IMR-90 (cell line): ENCODE measurements around the gene CYTH1. TPM values are rescaled to one million over a fixed set of nuclear protein-coding genes. Genes with fewer than 3 reads are reported as not detected.

Source experiments
- ATAC-seq: fragments of 200-7000 bp; cut with Tn5 transposase; 2 replicates; pipeline ENCODE4 v1.9.1; 2020; ENCODE audit warnings: low read depth, mild to moderate bottlenecking, moderate library complexity
- BruUV-seq: library from RNA; stranded (reverse); fragments of 400-500 nt; replicated peaks from 2 replicates; lab custom pipeline; 2021; lab: Mats Ljungman, UMichigan
- CTCF ChIA-PET: fragments of 300-600 bp; formaldehyde crosslinking; extraction: SDS; loops from one replicate; lab custom pipeline; 2021; ENCODE audit warnings: antibody characterized with exemption; lab: Yijun Ruan, JAX
- POLR2A ChIA-PET: fragments of 300-600 bp; sonication (Branson Sonifier 250); formaldehyde crosslinking; loops from one replicate; lab custom pipeline; 2022; ENCODE audit warnings: antibody characterized with exemption; ENCODE audit not compliant: unreplicated experiment; lab: Charles Lee
- DNase-seq: peaks from one replicate; pipeline ENCODE4 v3.0.0; 2013
- H2AFZ ChIP-seq: replicated peaks from 2 replicates; pipeline ENCODE3; 2013; ENCODE audit warnings: low read length, mild to moderate bottlenecking; ENCODE audit not compliant: poor library complexity
- H2AK5ac ChIP-seq: 2 replicates; pipeline ENCODE4 v1.6.1; 2013; ENCODE audit warnings: low read depth, low read length, inconsistent platforms
- H2AK9ac ChIP-seq: replicated peaks from 2 replicates; pipeline ENCODE3; 2013; ENCODE audit warnings: mild to moderate bottlenecking, low read depth, low read length, moderate library complexity; ENCODE audit not compliant: poor library complexity
- H2BK120ac ChIP-seq: 2 replicates; pipeline ENCODE4 v1.6.1; 2013; ENCODE audit warnings: low read depth, low read length, inconsistent platforms
- H2BK15ac ChIP-seq: 3 replicates; pipeline ENCODE4 v1.6.1; 2013; ENCODE audit warnings: low read depth, low read length, inconsistent platforms
- H2BK20ac ChIP-seq: 2 replicates; pipeline ENCODE4 v1.6.1; 2013; ENCODE audit warnings: low read depth, mild to moderate bottlenecking, inconsistent platforms, low read length, moderate library complexity
- H2BK5ac ChIP-seq: 2 replicates; pipeline ENCODE4 v1.6.1; 2013; ENCODE audit warnings: mild to moderate bottlenecking, low read depth, low read length, inconsistent platforms; ENCODE audit not compliant: poor library complexity, severe bottlenecking
- H3K14ac ChIP-seq: replicated peaks from 2 replicates; pipeline ENCODE4 v1.6.1; 2013; ENCODE audit warnings: low read depth, low read length, inconsistent platforms
- H3K18ac ChIP-seq: 2 replicates; pipeline ENCODE4 v1.6.1; 2013; ENCODE audit warnings: low read depth, low read length, control low read depth
- H3K23ac ChIP-seq: 2 replicates; pipeline ENCODE4 v1.6.1; 2013; ENCODE audit warnings: low read depth, low read length, inconsistent platforms
- H3K27ac ChIP-seq: 2 replicates; pipeline ENCODE4 v1.5.1; 2013; ENCODE audit warnings: mild to moderate bottlenecking, control low read depth, low read length; ENCODE audit not compliant: insufficient read depth
- H3K27me3 ChIP-seq: 2 replicates; pipeline ENCODE4 v1.6.1; 2013; ENCODE audit warnings: low read length; ENCODE audit not compliant: control insufficient read depth, insufficient read depth
- H3K36me3 ChIP-seq: 2 replicates; pipeline ENCODE4 v1.6.1; 2013; ENCODE audit warnings: low read length, mixed read lengths; ENCODE audit not compliant: control insufficient read depth, insufficient read depth
- H3K4ac ChIP-seq: 2 replicates; pipeline ENCODE4 v1.6.1; 2013; ENCODE audit warnings: low read depth, low read length, inconsistent platforms
- H3K4me1 ChIP-seq: 2 replicates; pipeline ENCODE4 v1.6.1; 2013; ENCODE audit warnings: low read length, mixed read lengths; ENCODE audit not compliant: control insufficient read depth, insufficient read depth
- H3K4me2 ChIP-seq: 2 replicates; pipeline ENCODE4 v1.6.1; 2013; ENCODE audit warnings: low read depth, mild to moderate bottlenecking, control low read depth, low read length, moderate library complexity
- H3K4me3 ChIP-seq: 2 replicates; pipeline ENCODE4 v1.5.1; 2013; ENCODE audit warnings: low read depth, mild to moderate bottlenecking, control low read depth, low read length, moderate library complexity; ENCODE audit not compliant: insufficient read depth
- H3K56ac ChIP-seq: 2 replicates; pipeline ENCODE4 v1.6.1; 2013; ENCODE audit warnings: low read length, inconsistent platforms; ENCODE audit not compliant: insufficient read depth; ENCODE audit errors: extremely low read depth
- H3K79me1 ChIP-seq, 2 experiments: 2 replicates each; pipeline ENCODE4 v1.6.1; 2013; ENCODE audit warnings: low read length in 2 of 2, inconsistent platforms in 1 of 2, low read depth in 1 of 2
- H3K9ac ChIP-seq: 2 replicates; pipeline ENCODE4 v1.6.1; 2013; ENCODE audit warnings: low read depth, low read length, control low read depth
- H3K9me1 ChIP-seq: 2 replicates; pipeline ENCODE4 v1.6.1; 2013; ENCODE audit warnings: low read length, inconsistent platforms; ENCODE audit not compliant: insufficient read depth
- H3K9me3 ChIP-seq: 2 replicates; pipeline ENCODE4 v1.6.1; 2013; ENCODE audit warnings: low read length; ENCODE audit not compliant: control insufficient read depth, insufficient read depth
- H4K20me1 ChIP-seq: 2 replicates; pipeline ENCODE4 v1.6.1; 2013; ENCODE audit warnings: low read length, inconsistent platforms; ENCODE audit not compliant: insufficient read depth
- H4K5ac ChIP-seq: 2 replicates; pipeline ENCODE4 v1.6.1; 2013; ENCODE audit warnings: mild to moderate bottlenecking, low read depth, low read length, control low read depth
- H4K8ac ChIP-seq, 2 experiments: 2 replicates each; pipeline ENCODE4 v1.6.1; 2013; ENCODE audit warnings: low read depth in 2 of 2, low read length in 2 of 2, control low read depth in 1 of 2, inconsistent platforms in 1 of 2
- H4K91ac ChIP-seq: 2 replicates; pipeline ENCODE4 v1.6.1; 2013; ENCODE audit warnings: low read depth, low read length, inconsistent platforms; ENCODE audit not compliant: insufficient read depth
- CEBPB ChIP-seq: IDR thresholded peaks from 2 replicates; pipeline ENCODE4 v1.6.1; 2012; ENCODE audit warnings: low read depth, low read length, improper control_type of control experiment
- CHD1 ChIP-seq: IDR thresholded peaks from 2 replicates; pipeline ENCODE4 v1.6.1; 2012; ENCODE audit warnings: low read depth, low read length, improper control_type of control experiment
- CTCF ChIP-seq: conservative IDR thresholded peaks from 2 replicates; pipeline ENCODE4 v1.5.1; 2012; ENCODE audit warnings: mild to moderate bottlenecking, low read depth, low read length, improper control_type of control experiment
- FOS ChIP-seq: fragments of 150-350 bp; IDR thresholded peaks from 2 replicates; pipeline ENCODE4 v1.6.1; 2016; ENCODE audit warnings: low read depth, low read length
- MAFK ChIP-seq: IDR thresholded peaks from 2 replicates; pipeline ENCODE4 v1.6.1; 2012; ENCODE audit warnings: low read depth, low read length, improper control_type of control experiment
- MAZ ChIP-seq: IDR thresholded peaks from 2 replicates; pipeline ENCODE4 v1.6.1; 2012; ENCODE audit warnings: low read depth, mild to moderate bottlenecking, low read length, improper control_type of control experiment, moderate library complexity, borderline replicate concordance
- MXI1 ChIP-seq: IDR thresholded peaks from 2 replicates; pipeline ENCODE4 v1.6.1; 2012; ENCODE audit warnings: low read depth, mild to moderate bottlenecking, low read length, moderate library complexity, borderline replicate concordance
- NFE2L2 ChIP-seq: fragments of 150-350 bp; IDR thresholded peaks from 2 replicates; pipeline ENCODE4 v1.6.1; 2016; ENCODE audit warnings: low read depth, mild to moderate bottlenecking, low read length
- POLR2A ChIP-seq: IDR thresholded peaks from 2 replicates; pipeline ENCODE4 v1.6.1; 2012; ENCODE audit warnings: mild to moderate bottlenecking, low read depth, low read length
- RAD21 ChIP-seq: IDR thresholded peaks from 2 replicates; pipeline ENCODE4 v1.6.1; 2012; ENCODE audit warnings: low read length, improper control_type of control experiment
- RCOR1 ChIP-seq: IDR thresholded peaks from 2 replicates; pipeline ENCODE4 v1.6.1; 2012; ENCODE audit warnings: mild to moderate bottlenecking, low read length, improper control_type of control experiment; ENCODE audit not compliant: insufficient replicate concordance
- RFX5 ChIP-seq: IDR thresholded peaks from 2 replicates; pipeline ENCODE4 v1.8.0; 2012; ENCODE audit warnings: low read depth, mild to moderate bottlenecking, low read length, moderate library complexity
- SMC3 ChIP-seq: fragments of 150-350 bp; IDR thresholded peaks from 2 replicates; pipeline ENCODE4 v1.6.1; 2016; ENCODE audit warnings: low read depth, mild to moderate bottlenecking, antibody characterized with exemption, low read length, moderate library complexity
- USF2 ChIP-seq: fragments of 150-350 bp; IDR thresholded peaks from 2 replicates; pipeline ENCODE4 v1.6.1; 2017; ENCODE audit warnings: mild to moderate bottlenecking, antibody characterized with exemption, low read length, low read depth
- WGBS, 2 experiments: methylation state at CpG; one replicate each; pipeline versions ENCODE4 v1.1.5 to v1.1.7; 2013; ENCODE audit warnings: missing lambda C conversion rate in 2 of 2; ENCODE audit not compliant: insufficient read length in 1 of 2; ENCODE audit errors: extremely low coverage in 2 of 2; 5-methylcytosine and 5-hydroxymethylcytosine counted together
- dilution Hi-C: fragments of 300-500 bp; cut with HindIII; formaldehyde crosslinking; loops from one replicate; pipeline ENCODE4 v1.14.3; 2018; ENCODE audit warnings: low sequenced_read_pairs; ENCODE audit not compliant: unreplicated experiment
- in situ Hi-C: fragments of 300-500 bp; cut with MboI; formaldehyde crosslinking; loops from 3 replicates; pipeline ENCODE4 v1.14.3; 2019; ENCODE audit warnings: low sequenced_read_pairs, inconsistent platforms, mixed read lengths
- intact Hi-C: fragments of 100-400 bp; cut with micrococcal nuclease; formaldehyde crosslinking; loops from 2 replicates; pipeline ENCODE4 v1.10.0; 2022
- polyA plus RNA-seq, 3 experiments: library from polyadenylated mRNA; depleted of rRNA; stranded (reverse); fragments of >200 nt; gene quantifications; 2 replicates each; pipeline ENCODE4 v1.2.3, GENCODE V29; 2012; ENCODE audit warnings: low replicate concordance in 1 of 3
- total RNA-seq: library from RNA; depleted of rRNA; stranded (reverse); fragments of >200 nt; gene quantifications from 2 replicates; pipeline ENCODE4 v1.2.3, GENCODE V29; 2012
- TF ChIP-seq, protein P1 (sequence below): fragments of 150-350 bp; IDR thresholded peaks from 2 replicates; pipeline ENCODE4 v1.6.1; 2016; ENCODE audit warnings: low read depth, mild to moderate bottlenecking, low read length, moderate library complexity, borderline replicate concordance

Gene CYTH1
- total and polyA plus RNA-seq, 2 of the 4 experiments (the other 2 are of a cell fraction): 7.9 to 12.4 TPM

GRCh38 chr17:78704594-78704993, 77.5 kb downstream of the CYTH1 start:
- H3K18ac ChIP-seq: no peak overlapping the region
- H3K4me2 ChIP-seq: no peak overlapping the region
- H2AK9ac ChIP-seq: no peak overlapping the region
- POLR2A ChIA-PET: no interaction called here
- H3K36me3 ChIP-seq: peaks cover 12% of the 10 kb centered on the region; the same call in 1 of the 2 replicates
- intact Hi-C loops (loop anchor here (10.0 kb wide), 1 partner anchor 450 kb away; no protein-coding TSS in a partner anchor), in situ Hi-C loops (no loop called here), dilution Hi-C loops (no loop called here)
- CTCF ChIA-PET: no interaction called here
- no peak overlapping the region for H2BK15ac ChIP-seq
- H3K14ac ChIP-seq: no peak overlapping the region
- H3K27me3 ChIP-seq: no peaks in the 10 kb centered on the region
- H2AK5ac ChIP-seq: no peak overlapping the region
- H2AFZ ChIP-seq: no peak overlapping the region
- no peak overlapping the region for H2BK20ac ChIP-seq
- no TSS peak for BruUV-seq
- H3K9me3 ChIP-seq: no peaks in the 10 kb centered on the region
- H4K20me1 ChIP-seq: no peaks in the 10 kb centered on the region; the same call in 1 of the 2 replicates
- no peak overlapping the region for H4K5ac ChIP-seq
- H3K56ac ChIP-seq: no peak overlapping the region
- no peak overlapping the region for H3K27ac ChIP-seq
- no CpG with 5 or more reads among the region's 3 CpGs for WGBS, 2 experiments
- no peak overlapping the region for H2BK120ac ChIP-seq
- H4K8ac ChIP-seq: no peak overlapping the region
- no peak overlapping the region for H3K4ac ChIP-seq
- peaks cover 4% of the 10 kb centered on the region; the same call in 1 of the 2 replicates for H3K4me1 ChIP-seq
- DNase-seq (no peak), ATAC-seq (no peak)
- no peak for TF ChIP-seq NFE2L2
- TF ChIP-seq MAFK: no peak
- TF ChIP-seq USF2: no peak
- TF ChIP-seq, protein P1, sequence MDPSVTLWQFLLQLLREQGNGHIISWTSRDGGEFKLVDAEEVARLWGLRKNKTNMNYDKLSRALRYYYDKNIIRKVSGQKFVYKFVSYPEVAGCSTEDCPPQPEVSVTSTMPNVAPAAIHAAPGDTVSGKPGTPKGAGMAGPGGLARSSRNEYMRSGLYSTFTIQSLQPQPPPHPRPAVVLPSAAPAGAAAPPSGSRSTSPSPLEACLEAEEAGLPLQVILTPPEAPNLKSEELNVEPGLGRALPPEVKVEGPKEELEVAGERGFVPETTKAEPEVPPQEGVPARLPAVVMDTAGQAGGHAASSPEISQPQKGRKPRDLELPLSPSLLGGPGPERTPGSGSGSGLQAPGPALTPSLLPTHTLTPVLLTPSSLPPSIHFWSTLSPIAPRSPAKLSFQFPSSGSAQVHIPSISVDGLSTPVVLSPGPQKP: no peak
- TF ChIP-seq MXI1: no peak
- TF ChIP-seq SMC3: no peak
- TF ChIP-seq CEBPB: no peak
- TF ChIP-seq CHD1: no peak
- TF ChIP-seq RCOR1: no peak
- TF ChIP-seq CTCF: no peak
- TF ChIP-seq FOS: no peak
- no peak for TF ChIP-seq RFX5
- no peak for TF ChIP-seq POLR2A
- TF ChIP-seq MAZ: no peak
- TF ChIP-seq RAD21: no peak
- no peak overlapping the region for H3K9ac ChIP-seq
- H3K23ac ChIP-seq: no peak overlapping the region
- H3K4me3 ChIP-seq: no peak overlapping the region
- no peaks in the 10 kb centered on the region; the same call in 1 of the 2 replicates for H3K9me1 ChIP-seq
- no peak overlapping the region for H4K91ac ChIP-seq
- H2BK5ac ChIP-seq: no peak overlapping the region
- H3K79me1 ChIP-seq: 0 out of 4 replicates have a peak, but pooled peaks cover 0 to 4% of the 10 kb centered on the region in 2 experiments
